Activated T-helper 1 cell treated with Interleukin-2 at 50 U/mL for 16 hours (primary cell): ENCODE results near the gene PIP5KL1.

Experiments
- DNase-seq: peaks from one replicate; pipeline ENCODE4 v3.0.0-alpha.2; 2020; ENCODE audit warnings: low read depth

PIP5KL1 gene

DNA sequence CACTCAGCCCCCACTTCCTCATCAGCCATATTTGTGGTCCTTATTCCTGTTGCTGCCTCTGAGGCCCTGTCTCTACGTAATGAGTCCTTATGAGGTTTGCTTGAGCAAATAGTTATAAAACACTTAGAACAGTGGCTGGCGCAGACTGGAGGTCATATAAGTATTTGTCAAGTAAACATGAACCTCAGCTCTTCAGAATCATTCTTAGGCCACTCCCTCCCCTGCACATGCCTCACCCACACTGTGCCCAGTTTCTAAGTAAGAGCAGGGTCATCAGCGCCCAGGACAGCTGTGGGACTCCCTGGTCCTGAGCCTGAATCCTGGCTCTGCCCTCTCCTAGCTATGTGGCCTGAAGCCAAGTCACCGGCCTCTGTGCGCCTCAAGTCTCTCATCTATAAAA, 17.7 kb downstream of the PIP5KL1 start:
- DNase-seq: no peak

DNA sequence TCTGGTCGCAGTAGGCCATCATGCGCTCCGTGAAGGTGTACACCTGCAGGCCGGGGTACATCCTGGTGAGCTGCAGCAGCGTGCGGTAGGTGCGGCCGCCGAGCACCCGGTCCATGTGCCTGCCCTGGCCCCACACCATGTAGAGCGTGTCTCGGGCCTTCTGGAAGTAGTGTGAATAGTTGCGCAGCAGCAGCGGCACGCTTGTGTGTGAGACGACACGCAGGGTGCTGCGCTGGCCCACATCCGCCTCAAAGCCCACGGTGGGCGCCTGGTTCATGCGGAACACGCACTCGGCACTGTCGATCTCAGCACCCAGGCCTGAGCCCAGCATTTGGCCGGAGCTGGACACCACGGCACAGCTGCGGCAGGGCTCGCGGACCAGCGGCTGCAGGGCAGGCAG, 18.3 kb downstream of the PIP5KL1 start:
- DNase-seq: no peak

DNA sequence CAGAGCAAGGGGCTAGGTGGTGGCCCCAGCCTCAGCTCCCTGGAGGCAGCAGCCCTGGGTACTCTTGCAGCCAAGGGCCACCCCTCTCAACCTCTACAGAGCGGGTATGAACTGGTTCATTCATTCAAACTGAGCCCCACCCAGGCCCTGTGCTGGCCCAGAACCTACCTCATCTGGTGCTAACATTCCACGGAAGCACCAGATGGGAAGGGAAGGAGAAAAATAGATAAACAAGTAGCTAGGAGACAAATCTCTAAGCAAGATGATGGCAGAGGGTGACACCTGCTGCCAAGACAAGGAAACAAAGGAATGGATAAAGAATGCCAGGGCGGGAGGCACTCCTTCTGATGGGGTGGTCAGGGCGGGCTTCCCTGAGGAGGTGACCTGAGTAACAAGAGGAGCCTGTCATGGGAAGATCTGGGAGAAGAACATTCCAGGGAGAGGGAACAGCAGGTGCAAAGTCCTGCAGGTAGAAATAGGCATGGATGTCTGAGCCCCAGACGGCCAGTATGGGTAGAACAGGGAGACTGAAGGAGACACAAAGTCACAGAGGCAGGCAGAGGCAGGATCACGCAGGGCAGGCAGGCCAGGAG, 19.9 kb downstream of the PIP5KL1 start:
- no peak for DNase-seq

DNA sequence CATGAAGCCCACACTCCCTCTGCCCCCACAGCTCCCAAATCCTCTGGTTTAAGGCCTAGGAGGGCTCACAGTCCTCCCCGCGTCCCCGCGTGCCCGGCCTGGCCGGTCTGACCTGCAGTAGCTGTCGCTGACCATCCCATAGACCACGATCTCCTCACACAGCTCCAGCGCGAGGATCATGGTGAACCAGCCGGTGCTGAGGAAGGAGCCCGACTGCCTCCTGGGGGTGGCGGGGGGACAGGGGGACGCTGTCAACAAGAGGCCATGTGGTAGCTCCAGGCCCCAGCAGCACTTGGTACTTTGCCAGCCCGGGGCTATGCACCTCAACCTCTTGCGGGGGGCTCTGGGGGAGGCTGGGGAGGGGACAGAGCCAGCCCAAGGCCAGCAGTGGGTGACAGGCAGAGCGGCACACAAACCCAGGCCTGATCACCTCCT, 20.7 kb downstream of the PIP5KL1 start:
- no peak for DNase-seq

DNA sequence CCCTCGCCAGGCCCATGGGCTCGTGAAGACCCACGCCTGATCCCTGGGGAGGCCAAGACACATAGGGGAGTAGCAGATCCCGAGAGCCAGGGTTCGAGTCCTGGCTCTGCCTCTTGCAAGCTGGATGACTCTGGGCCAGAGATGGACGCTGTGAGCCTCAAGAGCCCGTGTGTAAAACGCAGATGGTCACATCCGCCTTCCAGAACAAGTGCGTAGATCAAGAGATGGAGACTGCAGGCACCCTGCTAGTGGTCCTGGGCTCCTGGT, 22.0 kb downstream of the PIP5KL1 start:
- DNase-seq: no peak

DNA sequence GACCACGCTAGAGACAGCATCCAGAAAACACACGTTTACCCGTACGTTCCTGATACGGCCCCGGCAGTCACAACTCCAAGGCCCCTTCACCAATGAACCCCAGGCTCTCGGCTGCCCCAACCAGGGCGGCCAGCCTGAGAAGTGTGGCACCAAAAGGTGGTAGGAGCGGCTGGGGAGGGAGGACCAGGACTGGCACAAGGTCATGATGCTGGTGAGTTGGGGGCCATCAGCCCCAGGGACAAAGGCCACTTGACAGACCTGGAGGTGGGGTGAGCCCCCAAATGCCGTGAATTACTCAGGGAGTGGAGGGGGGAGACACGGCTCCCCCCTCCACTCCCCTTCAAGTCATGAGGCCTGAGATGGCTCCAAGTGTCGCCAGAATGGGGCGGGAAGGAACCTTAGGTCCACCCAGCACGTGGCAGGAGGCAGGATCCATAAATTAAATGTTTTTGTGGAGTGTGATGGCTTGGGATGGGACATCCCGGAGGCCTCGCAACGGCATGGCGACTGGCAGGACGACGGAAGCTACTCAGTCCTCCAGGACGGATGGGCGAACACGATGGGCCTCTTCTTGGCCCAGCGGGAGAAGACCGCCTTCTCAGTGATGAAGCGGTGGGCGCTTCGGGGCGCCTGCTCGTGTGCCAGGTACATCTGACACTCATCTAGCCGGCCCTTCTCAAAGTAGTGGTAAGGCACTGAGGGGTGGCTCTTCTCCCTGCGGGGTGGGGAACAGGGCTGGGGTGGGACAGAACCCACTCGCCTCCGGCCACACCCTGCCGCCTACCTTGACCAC, 22.5 kb downstream of the PIP5KL1 start:
- DNase-seq: no peak

DNA sequence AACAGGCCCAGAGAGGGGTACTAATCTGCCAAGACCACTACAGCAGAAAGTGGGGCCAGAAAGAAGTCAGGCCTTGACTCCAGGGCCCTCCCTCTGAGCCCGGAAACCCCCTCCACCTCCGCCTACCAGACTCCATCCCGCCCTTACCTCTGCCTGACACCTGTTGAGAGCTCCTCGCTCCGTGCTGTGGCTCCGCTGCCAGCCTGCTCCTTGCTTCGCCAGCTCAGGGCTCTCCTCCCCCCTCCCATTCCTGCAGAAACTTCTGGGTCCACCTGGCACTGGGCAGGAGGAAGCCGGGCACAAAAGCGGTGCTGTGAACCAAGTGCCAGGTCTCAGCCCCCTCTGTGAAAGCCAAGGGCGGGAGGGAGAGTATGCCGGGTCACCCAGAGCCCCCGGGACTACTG, 24.8 kb downstream of the PIP5KL1 start:
- peak; percentile 58 for DNase-seq

DNA sequence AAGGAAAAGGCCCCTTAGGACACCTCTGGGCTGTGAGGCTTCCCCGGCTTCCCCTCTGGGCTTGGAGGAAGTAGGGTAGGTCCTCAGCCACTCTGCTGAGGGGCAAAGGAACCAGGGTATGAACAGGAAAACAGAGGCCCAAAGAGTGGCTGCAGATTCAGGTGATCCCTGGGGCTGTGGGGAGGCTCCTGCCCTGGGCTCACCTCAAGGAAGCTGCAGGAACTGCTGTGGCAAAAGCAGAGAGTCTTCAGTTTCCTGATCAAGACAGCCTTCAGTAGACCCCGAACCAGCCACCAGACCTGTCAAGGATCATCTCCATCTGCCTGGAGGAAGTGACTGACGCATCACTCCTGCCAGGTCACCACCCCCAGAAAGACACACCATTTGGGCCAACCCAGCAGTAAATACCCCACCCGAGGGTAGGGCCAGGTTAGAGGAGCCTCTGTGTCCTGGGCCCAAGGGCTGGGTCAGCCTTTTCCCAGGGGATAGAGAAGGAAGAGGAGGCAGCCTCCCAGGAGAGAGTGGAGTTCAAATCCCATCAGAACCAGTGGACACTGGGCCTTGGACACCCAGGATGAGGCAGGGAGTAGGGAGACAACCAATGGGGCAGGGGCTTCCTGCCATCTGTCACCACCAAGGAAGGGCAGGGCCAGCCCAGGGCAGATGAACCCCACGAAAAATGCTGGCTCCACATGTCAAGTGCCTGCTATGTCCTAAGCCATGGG, 25.4 kb downstream of the PIP5KL1 start:
- peak; percentile 56 for DNase-seq

DNA sequence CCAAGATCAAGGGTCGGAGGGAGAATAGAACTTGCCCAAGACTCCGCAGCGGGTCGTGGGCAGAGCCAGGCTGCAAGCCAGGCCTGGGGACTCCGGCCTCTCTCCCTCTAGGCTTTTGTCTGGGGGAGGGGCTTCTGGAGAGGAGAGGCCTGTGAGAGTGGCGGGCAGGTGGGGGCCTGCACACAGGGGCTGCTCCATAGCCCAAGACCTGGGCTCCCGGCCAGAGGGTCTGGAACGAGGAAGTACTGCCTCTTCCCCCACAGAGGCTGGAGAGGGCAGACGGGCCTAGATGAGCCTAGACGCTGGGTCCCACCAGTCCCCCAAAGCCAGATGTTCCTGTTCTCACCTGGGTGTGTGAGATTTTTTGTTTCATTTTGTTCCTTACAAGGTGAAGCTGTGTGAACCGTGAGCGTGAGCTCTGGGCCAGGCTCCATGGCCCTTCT, 26.0 kb downstream of the PIP5KL1 start:
- no peak for DNase-seq

DNA sequence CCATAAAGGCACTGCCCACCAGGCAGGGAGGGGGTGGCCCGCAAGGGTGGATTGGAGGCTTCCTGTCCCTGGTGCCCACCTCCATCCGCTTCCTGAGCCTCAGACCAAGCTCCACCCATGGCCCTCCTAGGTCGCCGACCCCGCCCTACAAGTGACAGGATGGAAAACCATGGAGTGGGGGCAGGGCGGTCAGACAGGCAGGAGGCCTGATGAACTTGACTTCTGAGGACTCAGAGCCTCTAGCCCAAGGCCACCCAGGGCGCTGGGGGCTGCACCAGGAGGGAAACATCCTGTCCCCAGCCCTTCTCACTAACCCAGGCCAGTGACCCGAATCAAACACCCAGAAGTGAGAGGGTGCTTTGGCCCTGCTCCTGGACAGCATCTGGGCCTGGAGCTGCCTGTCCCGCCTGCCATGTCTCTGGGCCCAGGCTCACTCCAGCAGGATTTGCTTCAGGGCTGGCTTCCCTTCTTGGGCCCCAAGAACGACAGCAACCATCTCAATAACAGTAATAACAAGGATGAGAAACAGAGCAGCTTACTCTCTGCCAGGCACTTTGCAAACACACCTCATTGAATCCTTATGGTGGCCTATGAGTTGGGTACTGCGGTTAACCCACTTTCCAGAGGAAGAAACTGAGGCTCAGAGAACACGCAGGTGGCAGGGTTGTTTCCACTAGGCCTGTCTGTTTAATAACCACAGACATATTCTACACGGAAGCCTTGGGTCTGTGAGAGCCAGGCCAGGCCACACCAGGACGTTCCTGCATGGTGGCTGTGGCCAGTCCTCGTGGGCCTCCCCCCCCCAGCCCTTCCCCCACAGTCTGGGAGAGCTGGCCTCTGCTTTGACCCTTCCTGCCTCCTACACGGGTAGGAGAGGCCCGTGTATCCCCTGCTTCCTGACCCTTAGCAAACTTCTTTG, 26.8 kb downstream of the PIP5KL1 start:
- DNase-seq: peak; percentile 48

DNA sequence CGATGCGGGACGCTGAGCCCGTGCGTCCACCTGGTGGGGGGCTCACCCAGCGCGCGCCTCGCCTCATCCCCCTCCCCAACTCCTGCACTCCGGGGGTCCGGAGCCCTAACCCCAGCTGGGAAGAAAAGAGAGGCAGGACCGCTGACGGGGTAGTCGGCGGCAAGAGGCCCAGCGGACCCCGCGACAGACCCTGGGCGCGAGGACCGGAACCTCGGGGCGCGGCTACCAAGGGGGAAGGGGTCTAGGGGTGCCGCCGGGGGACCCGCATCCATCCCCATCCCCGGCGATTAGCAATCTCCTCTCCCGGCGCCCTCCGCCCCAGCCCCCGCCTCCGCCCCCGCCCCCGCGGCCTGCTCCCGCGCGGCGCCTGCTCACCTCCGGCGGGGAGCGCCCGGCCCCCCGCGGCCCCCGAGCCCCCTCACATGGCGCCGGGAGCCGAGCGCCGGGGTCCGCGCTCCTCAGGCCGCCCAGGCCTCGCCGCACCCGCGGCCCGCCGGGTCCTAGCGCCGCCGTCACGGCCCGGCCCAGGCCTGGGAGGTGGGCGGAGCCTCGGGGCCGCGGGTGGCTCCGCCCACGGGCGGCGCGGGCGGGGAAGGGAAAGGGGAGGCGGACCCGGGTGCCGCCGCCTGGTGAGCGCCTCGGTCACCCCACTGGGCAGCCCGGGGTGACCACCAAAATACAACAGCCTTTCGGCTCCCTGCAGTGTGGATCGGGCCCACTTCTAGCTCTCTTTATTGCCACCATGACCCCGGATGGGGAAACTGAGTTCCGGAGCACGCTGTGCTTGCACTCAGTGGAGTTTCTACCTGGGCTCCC, 31.2 kb downstream of the PIP5KL1 start, which contains the start of gene ST6GALNAC6:
Gene ST6GALNAC6, minus strand, starts transcription at position 476 of the 816 bp plus-strand sequence. CDS start 1,622 bp downstream, outside the sequence.
- DNase-seq: peak; percentile 57

DNA sequence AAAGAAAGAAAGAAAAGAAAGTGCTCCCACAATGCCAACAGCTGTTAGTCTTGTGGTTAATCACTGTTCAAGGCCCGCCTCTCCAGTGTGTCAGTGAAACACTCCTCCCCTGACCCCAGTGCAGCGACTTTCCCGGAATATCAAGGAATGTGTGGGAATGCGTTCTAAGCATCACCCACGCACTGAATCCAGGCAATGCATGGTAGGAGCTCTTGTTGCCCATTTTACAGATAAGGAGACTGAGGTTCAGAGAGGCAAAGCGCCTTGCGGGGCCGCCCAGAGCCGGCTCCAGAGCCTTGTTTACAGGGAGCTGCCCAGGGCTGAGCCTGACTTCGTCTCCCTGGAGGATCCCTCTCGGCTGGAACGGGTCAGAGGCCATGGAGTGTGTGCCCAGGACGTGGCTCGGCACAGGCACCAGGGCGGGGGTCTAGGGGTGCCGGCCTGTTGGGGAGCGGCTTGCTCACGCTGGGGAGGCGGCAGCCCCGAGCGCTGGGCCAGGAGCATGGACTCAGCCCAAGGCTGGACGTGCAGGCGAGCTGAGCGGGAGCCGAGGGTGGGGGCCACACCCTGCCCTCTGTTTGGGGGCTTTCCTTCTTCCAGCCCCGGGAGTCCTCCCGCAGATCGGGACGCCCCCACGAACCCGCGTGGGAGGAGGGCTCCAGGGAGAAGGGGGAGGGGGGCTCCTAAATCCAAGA, 32.0 kb downstream of the PIP5KL1 start:
- DNase-seq: no peak

DNA sequence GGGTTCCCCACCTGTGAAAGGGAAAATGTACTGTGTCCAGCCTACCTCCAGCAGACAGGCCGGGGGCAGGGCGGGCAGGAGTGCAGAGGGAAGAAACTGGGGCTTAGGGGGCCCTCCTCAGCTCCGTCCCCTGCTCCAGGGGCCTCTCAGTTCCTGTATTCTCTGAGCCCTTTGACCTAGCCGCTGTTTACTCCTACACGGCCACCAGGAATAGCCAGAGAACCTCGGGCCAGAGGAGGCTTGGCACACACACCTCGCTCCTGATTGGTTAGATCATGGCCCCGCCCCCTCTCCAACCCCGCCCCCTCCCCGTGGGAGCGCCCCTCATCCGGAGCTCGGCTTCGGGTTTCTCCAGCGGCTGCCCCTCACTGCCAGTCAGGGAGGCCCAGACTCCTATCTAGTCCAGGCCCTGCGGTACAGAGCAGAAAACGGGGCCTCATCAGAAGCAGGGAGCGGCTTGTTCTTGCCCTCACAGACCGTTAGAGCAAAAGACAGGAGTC, 33.3 kb downstream of the PIP5KL1 start:
- DNase-seq: no peak

DNA sequence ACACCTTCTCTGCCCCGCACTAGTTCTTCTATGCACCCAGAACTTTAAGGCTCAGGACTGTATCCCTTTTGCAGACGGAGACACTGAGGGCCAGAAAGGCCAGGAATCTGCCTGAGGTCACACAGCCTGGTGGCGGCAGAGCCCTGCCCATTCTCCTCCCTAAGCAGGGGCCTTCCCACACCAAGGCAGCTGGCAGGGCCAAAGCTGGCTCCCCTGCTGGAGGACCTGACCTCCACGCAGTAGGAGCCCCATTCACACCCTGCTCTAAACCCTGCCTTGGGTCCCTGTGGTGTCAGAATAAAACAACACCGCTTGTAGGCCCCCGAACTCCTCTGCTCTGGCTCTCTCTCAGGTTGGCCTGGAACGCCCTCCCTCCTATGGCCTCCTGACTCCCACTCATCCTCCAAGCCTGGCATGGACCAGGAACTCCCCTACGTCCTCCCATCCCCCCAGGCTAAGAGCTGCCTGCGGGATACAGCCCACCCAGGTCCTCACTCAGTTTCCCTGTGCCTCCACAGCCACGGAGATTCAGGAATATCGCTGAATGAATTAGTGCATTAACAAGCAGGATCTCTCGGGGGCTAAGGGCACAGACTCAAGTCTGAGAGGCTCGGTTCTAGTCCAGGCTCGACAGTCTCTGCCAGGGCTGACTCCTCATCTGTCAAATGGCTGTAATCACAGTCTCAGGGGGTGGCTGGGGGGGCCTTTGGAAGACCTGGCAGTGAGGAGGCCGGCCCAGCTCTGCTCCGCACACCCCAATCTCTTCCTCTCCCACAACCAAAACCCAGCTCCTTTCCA, 34.0 kb downstream of the PIP5KL1 start:
- no peak for DNase-seq

DNA sequence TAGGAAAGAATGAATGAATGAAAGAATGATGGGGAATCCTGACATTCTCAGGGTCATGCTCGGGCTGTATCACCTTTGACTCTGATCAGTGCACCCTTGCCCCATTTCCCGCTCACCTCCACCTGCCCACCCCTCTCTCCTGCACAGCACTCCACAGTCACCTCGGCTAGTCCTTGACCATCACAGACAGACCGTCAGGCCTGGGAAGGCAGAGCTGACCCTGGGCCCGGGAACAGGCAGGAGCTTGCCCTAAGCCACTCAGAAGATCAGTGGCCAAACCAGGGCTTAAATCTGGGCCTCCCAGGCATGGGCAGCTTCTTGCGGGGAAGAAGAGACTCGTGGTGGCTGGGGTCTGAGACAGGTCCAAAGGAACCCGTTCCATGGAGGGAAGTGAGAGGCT, 34.8 kb downstream of the PIP5KL1 start:
- no peak for DNase-seq

DNA sequence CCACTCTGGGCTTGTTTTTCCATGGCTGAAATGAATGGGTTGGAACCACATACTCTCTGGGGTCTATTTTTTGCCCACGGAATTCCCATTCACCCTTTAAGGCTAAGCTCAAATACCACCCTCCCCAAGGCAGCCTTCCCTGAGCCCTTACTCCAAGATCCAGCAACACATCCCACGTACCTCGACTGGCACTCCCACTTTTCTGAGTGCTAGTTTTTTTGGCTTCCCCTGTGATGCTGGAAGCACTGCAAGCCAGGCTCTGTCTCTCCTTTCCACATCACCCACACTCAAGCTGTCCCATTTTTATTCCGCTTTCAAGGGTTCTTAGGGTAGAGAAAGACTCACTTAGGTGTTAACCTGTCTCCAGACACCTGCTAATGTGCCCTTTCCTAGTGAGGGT, 37.2 kb downstream of the PIP5KL1 start:
- no peak for DNase-seq

DNA sequence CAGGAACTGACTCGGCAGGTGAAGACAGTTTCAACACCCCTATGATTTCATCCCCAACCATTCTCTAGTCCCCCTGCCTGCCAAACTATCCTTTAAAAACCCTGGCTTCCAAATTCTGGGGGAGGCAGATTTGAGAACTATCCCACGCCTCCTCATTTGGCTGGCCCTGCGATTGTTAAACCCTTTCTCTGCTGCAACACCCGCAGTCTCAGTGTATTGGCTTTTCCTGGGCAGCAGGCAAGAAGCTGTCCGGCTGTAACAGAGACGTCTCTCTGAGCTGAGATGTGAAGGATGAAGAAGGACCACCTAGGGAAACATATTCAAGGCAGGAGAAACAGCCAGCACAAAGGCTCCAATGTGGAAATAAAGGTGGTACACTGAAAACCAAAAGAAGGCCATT, 37.7 kb downstream of the PIP5KL1 start:
- DNase-seq: no peak

DNA sequence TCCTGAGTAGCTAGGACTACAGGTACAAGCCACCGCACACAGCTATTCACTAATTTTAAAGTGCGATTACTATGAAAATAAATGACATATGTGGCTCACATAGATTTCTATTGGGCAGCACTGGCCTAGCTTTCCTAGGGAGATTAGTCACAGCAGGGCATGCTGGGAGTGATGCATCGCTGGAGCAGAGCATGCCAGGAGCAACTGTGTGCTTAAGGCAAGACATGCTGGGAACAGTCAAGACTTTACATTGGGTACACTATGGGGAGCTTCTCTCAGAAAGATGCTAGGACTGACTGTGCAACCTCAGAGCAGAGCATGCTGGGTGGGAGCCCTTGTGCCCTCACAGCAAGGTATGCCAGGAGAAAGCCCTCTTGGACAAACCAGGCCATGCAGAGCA, 40.5 kb downstream of the PIP5KL1 start:
- DNase-seq: no peak

DNA sequence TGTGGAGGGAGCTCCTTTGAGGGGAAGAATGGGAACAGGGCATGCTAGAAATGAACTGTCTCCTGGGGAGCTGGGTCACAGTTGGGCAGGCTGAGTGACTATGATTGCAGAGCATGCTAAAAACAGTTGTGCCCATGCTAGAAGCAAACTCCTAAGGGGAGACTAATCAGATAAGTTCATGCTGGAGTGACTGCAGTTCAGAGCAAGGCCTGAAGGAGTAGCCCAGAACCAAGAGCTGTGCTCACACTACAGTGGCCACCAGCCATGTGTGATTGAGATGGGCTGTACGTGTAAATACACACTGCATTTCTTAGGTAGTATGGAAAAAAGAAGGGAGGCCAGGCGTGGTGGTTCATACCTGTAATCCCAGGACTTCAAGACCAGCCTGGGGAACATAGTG, 42.8 kb downstream of the PIP5KL1 start:
- DNase-seq: no peak
